OCI-LY7 (cell line): Measurements from ENCODE around the gene E2F3. TPM values are rescaled to one million over a fixed set of nuclear protein-coding genes. Genes with fewer than 3 reads are reported as not detected.

Experiments
- BruUV-seq: library from RNA; stranded (reverse); fragments of 400-500 nt; replicated peaks from 2 replicates; lab custom pipeline; 2021; lab: Mats Ljungman, UMichigan
- CTCF ChIA-PET: fragments of 300-600 bp; sonication (Branson Sonifier 250); formaldehyde crosslinking; loops from one replicate; lab custom pipeline; 2022; ENCODE audit warnings: antibody characterized with exemption; ENCODE audit not compliant: unreplicated experiment; lab: Charles Lee
- POLR2A ChIA-PET: fragments of 300-600 bp; sonication (Branson Sonifier 250); formaldehyde crosslinking; loops from one replicate; lab custom pipeline; 2022; ENCODE audit warnings: antibody characterized with exemption; lab: Charles Lee
- DNase-seq: peaks from one replicate; pipeline ENCODE4 v3.0.0-alpha.2; 2015; ENCODE audit warnings: low spot score
- H2AFZ ChIP-seq: fragments of 200-600 bp; sonication (generic), shearing (Covaris generic); 2 replicates; pipeline ENCODE4 v1.6.1; 2014; ENCODE audit warnings: mild to moderate bottlenecking, antibody characterized with exemption, low read length, moderate library complexity
- H3K27ac ChIP-seq: fragments of 200-600 bp; sonication (generic); 2 replicates; pipeline ENCODE4 v1.5.1; 2014; ENCODE audit warnings: mixed run types, low read depth, mild to moderate bottlenecking, moderate library complexity, low read length, inconsistent platforms; ENCODE audit not compliant: poor library complexity, severe bottlenecking
- H3K36me3 ChIP-seq: fragments of 200-600 bp; sonication (generic); 2 replicates; pipeline ENCODE4 v1.6.1; 2014; ENCODE audit warnings: mild to moderate bottlenecking, antibody characterized with exemption, low read length, moderate library complexity, mixed read lengths; ENCODE audit not compliant: insufficient read depth
- H3K4me1 ChIP-seq: fragments of 200-600 bp; sonication (generic); 2 replicates; pipeline ENCODE4 v1.5.1; 2014; ENCODE audit warnings: mild to moderate bottlenecking, low read length; ENCODE audit not compliant: insufficient read depth, poor library complexity, severe bottlenecking
- H3K4me2 ChIP-seq: fragments of 200-600 bp; sonication (generic); 2 replicates; pipeline ENCODE4 v1.6.1; 2014; ENCODE audit warnings: mild to moderate bottlenecking, low read length
- H3K4me3 ChIP-seq: fragments of 200-600 bp; sonication (generic); 2 replicates; pipeline ENCODE4 v1.5.1; 2014; ENCODE audit warnings: mild to moderate bottlenecking, low read depth, low read length; ENCODE audit not compliant: poor library complexity, severe bottlenecking
- H3K79me2 ChIP-seq: fragments of 200-600 bp; sonication (generic); 2 replicates; pipeline ENCODE4 v1.6.1; 2016; ENCODE audit warnings: low read depth, mild to moderate bottlenecking, low read length, moderate library complexity, mixed read lengths; ENCODE audit not compliant: insufficient read depth
- H3K9me2 ChIP-seq: fragments of 200-600 bp; sonication (generic); 2 replicates; pipeline ENCODE4 v1.6.1; 2016; ENCODE audit warnings: mild to moderate bottlenecking, low read length, mixed read lengths; ENCODE audit not compliant: insufficient read depth
- H3K9me3 ChIP-seq: fragments of 200-600 bp; sonication (generic); 2 replicates; pipeline ENCODE4 v1.6.1; 2014; ENCODE audit warnings: mild to moderate bottlenecking, mixed run types, low read length, mixed read lengths
- H4K20me1 ChIP-seq: fragments of 200-600 bp; sonication (generic); 2 replicates; pipeline ENCODE4 v1.6.1; 2014; ENCODE audit warnings: mild to moderate bottlenecking, antibody characterized with exemption, low read length, moderate library complexity, mixed read lengths; ENCODE audit not compliant: insufficient read depth
- EZH2phosphoT487 ChIP-seq: fragments of 200-600 bp; sonication (generic); IDR thresholded peaks from 2 replicates; pipeline ENCODE4 v1.6.1; 2018; ENCODE audit warnings: low read depth, borderline replicate concordance, mild to moderate bottlenecking, mixed run types, antibody characterized with exemption, low read length, moderate library complexity, mixed read lengths
- intact Hi-C: fragments of 100-400 bp; cut with micrococcal nuclease; formaldehyde crosslinking; loops from one replicate; pipeline ENCODE4 v1.10.0; 2022; ENCODE audit not compliant: unreplicated experiment
- total RNA-seq, 2 experiments: library from RNA; depleted of rRNA in 1 of 2; stranded (reverse); fragments of >200 nt in 1 of 2; shearing (Covaris generic) in 1 of 2; gene quantifications; 2 replicates each; pipeline ENCODE4 v1.2.3, GENCODE V29; 2014 to 2022
- TF ChIP-seq, protein P1 (sequence below): fragments of 200-600 bp; sonication (generic); conservative IDR thresholded peaks from 2 replicates; pipeline ENCODE4 v1.5.1; 2014; ENCODE audit warnings: mild to moderate bottlenecking, antibody characterized with exemption, low read length, moderate library complexity, mixed read lengths

Gene E2F3
- total RNA-seq, 2 experiments from 2014 or later: 12.4 to 31.2 TPM

DNA sequence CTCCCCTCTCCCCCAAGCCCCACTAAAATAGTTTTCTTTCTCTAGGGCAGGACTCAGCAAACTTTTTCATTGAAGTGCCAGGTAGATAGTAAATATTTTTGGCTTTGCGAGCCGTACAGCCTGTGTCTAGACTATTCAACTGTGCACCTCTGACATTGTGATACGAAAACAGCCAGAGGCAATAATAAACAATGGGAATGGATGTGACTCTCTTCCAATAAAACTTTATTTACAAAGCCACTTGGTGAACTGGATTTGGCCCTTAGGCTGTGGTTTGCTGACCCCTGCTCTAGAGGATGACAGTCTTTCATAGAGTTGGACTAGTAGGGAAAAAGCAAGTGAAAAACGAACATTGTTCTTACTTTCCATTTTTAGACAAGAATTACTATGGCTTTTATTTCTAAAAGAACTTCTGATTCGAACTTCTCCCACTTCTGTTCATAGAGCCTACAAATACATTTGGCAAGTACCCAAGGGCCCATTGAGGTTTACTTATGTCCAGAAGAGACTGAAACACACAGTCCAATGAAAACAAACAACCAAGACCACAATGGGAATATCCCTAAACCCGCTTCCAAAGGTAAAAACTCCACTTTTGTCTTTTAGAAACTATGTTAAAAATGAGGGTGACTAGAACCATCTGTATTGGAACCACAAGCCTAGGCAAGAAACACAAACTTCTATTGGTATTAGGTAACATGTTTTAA is 86.1 kb downstream of the E2F3 start:
- POLR2A ChIA-PET: interaction anchor here (0.6 to 0.7 kb wide), 2 partner anchors 54 to 217 kb away, joined by 3 to 6 read pairs; no protein-coding TSS in a partner anchor
- H3K79me2 ChIP-seq: no peaks in the 10 kb centered on the region
- no peaks in the 10 kb centered on the region for H3K9me2 ChIP-seq
- CTCF ChIA-PET: no interaction called here
- DNase-seq: no peak
- no peaks in the 10 kb centered on the region for H4K20me1 ChIP-seq
- peaks cover 100% of the 10 kb centered on the region for H3K36me3 ChIP-seq
- BruUV-seq: no TSS peak
- H3K4me3 ChIP-seq: no peak overlapping the region
- intact Hi-C loops: no loop called here
- TF ChIP-seq, protein P1, sequence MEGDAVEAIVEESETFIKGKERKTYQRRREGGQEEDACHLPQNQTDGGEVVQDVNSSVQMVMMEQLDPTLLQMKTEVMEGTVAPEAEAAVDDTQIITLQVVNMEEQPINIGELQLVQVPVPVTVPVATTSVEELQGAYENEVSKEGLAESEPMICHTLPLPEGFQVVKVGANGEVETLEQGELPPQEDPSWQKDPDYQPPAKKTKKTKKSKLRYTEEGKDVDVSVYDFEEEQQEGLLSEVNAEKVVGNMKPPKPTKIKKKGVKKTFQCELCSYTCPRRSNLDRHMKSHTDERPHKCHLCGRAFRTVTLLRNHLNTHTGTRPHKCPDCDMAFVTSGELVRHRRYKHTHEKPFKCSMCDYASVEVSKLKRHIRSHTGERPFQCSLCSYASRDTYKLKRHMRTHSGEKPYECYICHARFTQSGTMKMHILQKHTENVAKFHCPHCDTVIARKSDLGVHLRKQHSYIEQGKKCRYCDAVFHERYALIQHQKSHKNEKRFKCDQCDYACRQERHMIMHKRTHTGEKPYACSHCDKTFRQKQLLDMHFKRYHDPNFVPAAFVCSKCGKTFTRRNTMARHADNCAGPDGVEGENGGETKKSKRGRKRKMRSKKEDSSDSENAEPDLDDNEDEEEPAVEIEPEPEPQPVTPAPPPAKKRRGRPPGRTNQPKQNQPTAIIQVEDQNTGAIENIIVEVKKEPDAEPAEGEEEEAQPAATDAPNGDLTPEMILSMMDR: no peak
- TF ChIP-seq EZH2phosphoT487: no peak
- H3K9me3 ChIP-seq: no peaks in the 10 kb centered on the region
- no peaks in the 10 kb centered on the region for H3K4me1 ChIP-seq
- H3K27ac ChIP-seq: no peak overlapping the region
- no peak overlapping the region for H2AFZ ChIP-seq
- H3K4me2 ChIP-seq: no peak overlapping the region

DNA sequence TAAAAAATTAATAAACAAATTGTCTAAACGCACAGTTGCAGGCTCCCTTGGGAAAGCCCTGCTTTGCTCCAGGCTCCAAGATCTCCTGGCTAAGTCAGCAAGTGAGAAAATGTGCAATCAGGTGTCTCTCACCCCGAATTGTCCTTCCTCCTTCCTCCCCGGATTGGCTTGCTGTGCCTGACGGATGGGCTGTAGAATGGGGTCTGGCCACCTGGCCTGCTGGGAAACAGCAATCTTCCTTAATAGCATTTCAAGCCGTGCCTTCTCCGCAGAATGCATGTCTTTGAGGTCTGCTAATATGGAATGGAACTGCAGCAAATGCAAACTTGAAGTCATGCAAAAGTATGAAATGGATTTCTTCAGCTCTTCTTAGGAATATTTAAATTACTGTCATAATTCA is 88.9 kb downstream of the E2F3 start:
- H3K9me2 ChIP-seq: no peaks in the 10 kb centered on the region
- no peak for DNase-seq
- no peak for TF ChIP-seq EZH2phosphoT487
- intact Hi-C loops: no loop called here
- no peak overlapping the region for H2AFZ ChIP-seq
- H3K36me3 ChIP-seq: peaks cover 79% of the 10 kb centered on the region
- H3K4me1 ChIP-seq: no peaks in the 10 kb centered on the region
- no peaks in the 10 kb centered on the region for H3K9me3 ChIP-seq
- CTCF ChIA-PET: no interaction called here
- POLR2A ChIA-PET: no interaction called here
- no peak overlapping the region for H3K4me2 ChIP-seq
- no peak overlapping the region for H3K4me3 ChIP-seq
- no peaks in the 10 kb centered on the region for H3K79me2 ChIP-seq
- H4K20me1 ChIP-seq: no peaks in the 10 kb centered on the region
- H3K27ac ChIP-seq: no peak overlapping the region
- no TSS peak for BruUV-seq

DNA sequence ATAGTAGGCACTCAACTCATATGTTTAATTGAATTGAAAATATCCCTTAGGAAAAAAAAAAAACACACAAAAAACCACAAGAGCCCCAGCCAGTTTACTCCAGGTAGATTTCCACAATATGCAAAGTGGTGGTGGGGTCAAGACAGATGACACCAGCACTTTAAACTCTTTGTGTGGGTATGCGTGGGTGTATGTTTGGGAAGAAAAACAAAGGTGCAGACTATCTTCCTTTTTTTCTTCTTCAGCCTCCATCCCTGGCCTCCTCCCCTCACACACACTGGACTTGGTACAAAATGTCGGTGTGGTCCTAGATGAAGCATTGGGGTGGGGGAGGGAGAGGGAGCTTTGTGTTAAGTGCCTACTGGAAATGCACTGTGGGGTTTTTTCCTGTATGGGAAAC is 90.4 kb downstream of the E2F3 start:
- H3K4me2 ChIP-seq: no peak overlapping the region
- H4K20me1 ChIP-seq: no peaks in the 10 kb centered on the region
- H3K4me3 ChIP-seq: no peak overlapping the region
- no peak for DNase-seq
- no TSS peak for BruUV-seq
- H3K79me2 ChIP-seq: no peaks in the 10 kb centered on the region
- intact Hi-C loops: no loop called here
- H2AFZ ChIP-seq: no peak overlapping the region
- CTCF ChIA-PET: no interaction called here
- POLR2A ChIA-PET: interaction anchor here (1.2 kb wide), 1 partner anchor 12 kb away, joined by 3 read pairs; no protein-coding TSS in a partner anchor
- TF ChIP-seq EZH2phosphoT487: no peak
- TF ChIP-seq, protein P1: no peak
- H3K27ac ChIP-seq: no peak overlapping the region
- no peaks in the 10 kb centered on the region for H3K9me3 ChIP-seq
- peaks cover 64% of the 10 kb centered on the region for H3K36me3 ChIP-seq
- no peaks in the 10 kb centered on the region for H3K4me1 ChIP-seq
- no peaks in the 10 kb centered on the region for H3K9me2 ChIP-seq
